ENCODE measurements around the gene ITPKB.

Gene ITPKB

GRCh38 chr1:226734611-226735153, 4.4 kb downstream of the ITPKB start:
- TF ChIP-seq CTCF (conservative IDR thresholded peaks at IDR 0.05) = no peak
- no peak overlapping the region for H3K27ac ChIP-seq

DNA sequence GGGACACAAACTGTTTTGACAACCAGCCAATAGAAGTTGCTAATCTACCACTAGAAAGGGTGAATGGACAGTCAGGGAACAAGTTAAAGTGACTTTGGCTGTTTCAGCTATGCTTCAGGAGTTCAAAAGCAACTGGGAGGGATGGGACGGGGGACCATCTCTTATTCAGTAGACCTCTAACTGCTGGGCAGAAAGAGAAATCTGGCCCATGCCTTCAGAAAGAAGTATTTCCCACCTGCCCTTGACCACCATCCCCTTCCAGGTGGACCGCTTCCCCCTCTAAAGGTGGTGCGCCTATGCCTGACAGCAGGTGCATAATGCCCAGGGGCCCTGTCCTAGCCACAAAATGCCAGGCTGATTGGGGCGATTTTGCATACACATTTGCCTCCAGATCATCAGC, 5.2 kb downstream of the ITPKB start:
- H3K27ac ChIP-seq = no peak overlapping the region

DNA sequence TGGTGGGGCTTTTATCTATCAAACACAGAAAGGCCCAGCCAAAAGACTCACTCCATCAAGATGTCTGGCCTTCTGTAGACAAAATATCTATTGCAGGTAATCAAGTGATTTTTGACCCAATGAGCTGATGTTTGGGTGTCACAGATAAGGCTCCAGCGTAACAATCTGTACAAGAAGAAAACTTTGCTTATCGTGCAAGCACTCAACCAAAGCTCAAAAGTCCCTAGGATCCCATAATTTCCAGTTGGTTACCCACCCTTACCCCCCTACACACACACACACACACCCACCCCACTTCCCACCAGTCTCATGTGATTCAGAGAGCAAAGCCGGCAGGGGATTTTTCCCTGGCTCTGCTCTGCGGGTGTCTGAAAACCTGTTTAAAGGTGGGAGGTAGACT, 5.8 kb downstream of the ITPKB start:
- H3K27ac ChIP-seq = no peak overlapping the region
- TF ChIP-seq CTCF (conservative IDR thresholded peaks at IDR 0.05) = no peak

More for the DNA sequence above, 5.2 kb downstream of the ITPKB start:
- no peak for TF ChIP-seq CTCF (conservative IDR thresholded peaks at IDR 0.05)

GRCh38 chr1:226732856-226733291, 6.2 kb downstream of the ITPKB start:
- no peak for TF ChIP-seq CTCF (conservative IDR thresholded peaks at IDR 0.05)
- H3K27ac ChIP-seq = no peak overlapping the region

DNA sequence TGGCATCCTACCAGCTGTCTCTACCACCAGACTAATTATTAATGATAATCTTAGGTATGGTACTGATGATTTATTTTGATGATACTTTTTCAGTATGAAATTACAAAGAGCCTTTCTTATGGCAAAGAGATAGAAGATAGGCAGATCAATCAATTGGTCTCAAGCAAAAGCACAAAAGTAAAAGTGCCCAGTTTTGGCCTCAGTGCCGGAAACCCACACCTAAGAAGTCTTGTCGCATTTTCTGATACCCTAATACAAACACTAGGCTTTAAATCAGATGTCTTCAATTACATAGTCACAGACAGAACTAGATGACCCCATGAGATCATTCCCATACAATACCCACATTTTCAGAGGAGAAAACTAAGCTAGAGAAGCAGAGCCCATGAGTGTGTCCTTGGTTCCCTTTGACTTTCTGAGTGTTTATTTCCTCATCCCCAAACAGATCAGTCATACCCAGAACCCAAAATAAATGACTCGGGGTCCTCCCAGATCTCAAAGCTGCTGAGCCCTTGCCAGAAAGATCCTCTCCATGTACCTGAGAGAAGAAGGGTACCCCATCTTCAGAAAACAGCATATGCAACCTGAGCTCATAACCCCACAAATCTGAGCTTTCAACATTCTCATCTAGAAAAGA, 7.7 kb downstream of the ITPKB start:
- no peak overlapping the region for H3K27ac ChIP-seq
- no peak for TF ChIP-seq CTCF (conservative IDR thresholded peaks at IDR 0.05)

DNA sequence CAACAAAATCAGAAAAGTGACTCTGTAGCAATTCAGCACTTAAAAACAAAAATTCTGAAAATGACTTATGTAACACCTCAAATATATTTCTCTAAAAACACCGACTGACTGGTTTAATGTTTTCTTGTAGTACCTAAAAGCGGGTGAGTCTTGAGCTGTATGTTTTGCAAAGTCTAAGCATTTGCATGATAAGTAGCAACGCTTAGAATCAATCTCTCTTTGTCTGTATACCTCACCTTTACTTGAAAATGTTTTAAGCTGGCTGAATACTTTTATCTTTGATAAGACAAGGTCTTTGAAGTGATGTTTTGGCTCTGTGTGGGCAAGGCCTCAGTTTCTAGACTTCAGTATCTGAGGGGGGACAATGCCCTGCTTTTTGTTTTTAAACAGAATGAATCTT, 8.2 kb downstream of the ITPKB start:
- no peak overlapping the region for H3K27ac ChIP-seq
- no peak for TF ChIP-seq CTCF (conservative IDR thresholded peaks at IDR 0.05)

DNA sequence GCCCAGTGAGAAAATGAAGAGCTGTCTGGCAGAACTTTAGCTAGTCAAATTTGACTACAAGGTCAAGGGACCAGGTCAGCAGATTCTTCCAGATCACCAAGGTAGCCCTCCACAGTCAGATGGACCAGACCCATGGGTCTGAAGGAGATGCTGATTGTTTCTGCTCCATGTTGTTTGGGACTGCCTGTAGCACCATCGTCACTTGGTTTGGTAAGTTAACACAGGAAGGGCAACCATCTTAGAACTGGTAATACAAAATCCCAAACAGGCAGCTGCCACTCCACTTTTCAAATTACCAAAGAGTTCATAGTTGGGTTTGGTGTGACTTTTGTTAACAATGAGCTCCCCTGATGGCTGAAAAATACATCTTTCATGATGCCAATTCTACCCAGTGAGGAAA, 9.0 kb downstream of the ITPKB start:
- TF ChIP-seq CTCF (conservative IDR thresholded peaks at IDR 0.05) = no peak
- H3K27ac ChIP-seq = no peak overlapping the region
